T-helper 2 cell (primary cell): ENCODE measurements around the gene DOK5.
"Not testable (repeated sequence)": the region's sequence is repeated elsewhere in the genome, so short reads cannot be mapped to it uniquely, and the experiment has no call there.

Experiments
- DNase-seq, 5 experiments: peaks; one replicate each; pipeline versions ENCODE4 v3.0.0 to v3.0.0-alpha.2; 2012 to 2022

DOK5 gene

DNA sequence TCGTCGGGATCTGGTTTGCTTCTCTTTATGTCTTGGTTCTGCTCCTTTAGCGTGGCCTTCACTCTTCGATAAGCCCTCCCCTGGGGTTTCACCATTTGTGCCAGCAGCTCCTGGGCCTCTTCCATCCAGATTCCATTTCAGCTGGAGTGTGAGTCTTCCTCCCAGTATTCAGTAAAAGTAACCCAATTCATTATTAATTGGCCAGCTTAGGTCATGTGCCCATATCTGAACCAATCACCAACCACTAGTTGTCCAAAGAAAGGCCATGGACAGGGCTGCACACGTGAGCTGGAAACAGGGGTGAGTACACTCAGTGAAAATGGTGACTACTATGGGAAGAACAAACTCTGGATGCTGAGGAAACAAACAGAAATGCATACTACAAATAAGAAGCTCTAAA lies 2.8 kb upstream of the DOK5 start:
- no peak for DNase-seq

DNA sequence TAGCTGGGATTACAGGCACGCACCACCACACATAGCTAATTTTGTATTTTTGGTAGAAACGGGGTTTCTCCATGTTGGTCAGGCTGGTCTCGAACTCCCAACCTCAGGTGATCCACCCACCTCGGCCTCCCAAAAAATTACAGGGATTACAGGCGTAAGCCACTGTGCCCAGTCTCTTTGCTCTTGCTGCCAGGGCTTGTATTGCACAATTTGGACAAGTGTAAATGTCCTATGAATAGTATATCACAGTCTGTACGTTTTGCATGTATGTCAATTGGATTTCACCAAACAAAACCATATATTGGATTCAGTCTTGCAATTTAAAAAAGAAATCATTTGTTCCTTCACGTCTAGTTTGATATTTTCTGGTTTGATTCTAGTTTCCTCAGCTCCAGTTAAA lies 2.1 kb upstream of the DOK5 start:
- DNase-seq: no peak

DNA sequence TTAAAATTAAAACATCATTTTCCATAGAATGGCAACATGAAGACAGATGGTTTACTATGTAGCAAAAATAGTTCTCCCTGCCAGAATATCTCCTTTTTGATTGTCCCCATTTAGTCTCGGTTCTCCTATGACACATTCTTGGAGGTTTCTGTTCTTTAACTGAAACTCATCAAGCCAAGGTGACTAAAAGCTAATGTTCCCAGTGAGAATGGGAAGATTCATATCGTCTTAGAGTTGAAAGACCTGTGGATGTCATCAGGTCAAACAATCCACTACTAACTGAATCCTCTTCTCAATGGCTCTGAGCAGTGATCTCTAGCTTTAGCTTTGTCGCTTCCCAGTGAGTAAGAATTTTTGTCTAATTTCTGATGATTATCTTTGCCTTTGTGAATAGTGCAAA lies 1.3 kb upstream of the DOK5 start:
- DNase-seq: no peak

DNA sequence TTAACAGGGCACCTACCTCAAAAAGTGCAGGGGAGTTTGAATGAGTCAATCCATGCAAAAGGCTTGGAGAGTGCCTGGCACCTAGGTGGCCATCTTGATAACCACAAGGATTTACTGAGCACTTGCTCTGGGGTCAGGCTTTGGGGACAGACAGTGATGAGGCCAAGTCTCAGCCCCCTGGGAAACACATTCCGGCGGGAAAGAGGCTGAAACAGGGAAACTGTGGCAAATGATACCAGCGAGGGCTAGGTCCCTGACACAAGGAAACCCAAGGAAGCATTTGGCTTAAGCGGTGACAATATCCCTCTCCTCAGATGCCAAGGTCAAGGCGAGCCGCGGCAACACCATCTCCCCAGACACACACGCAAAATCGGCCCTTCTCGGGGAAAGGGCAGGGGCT lies 527 bp upstream of the DOK5 start:
- DNase-seq: no peak

DNA sequence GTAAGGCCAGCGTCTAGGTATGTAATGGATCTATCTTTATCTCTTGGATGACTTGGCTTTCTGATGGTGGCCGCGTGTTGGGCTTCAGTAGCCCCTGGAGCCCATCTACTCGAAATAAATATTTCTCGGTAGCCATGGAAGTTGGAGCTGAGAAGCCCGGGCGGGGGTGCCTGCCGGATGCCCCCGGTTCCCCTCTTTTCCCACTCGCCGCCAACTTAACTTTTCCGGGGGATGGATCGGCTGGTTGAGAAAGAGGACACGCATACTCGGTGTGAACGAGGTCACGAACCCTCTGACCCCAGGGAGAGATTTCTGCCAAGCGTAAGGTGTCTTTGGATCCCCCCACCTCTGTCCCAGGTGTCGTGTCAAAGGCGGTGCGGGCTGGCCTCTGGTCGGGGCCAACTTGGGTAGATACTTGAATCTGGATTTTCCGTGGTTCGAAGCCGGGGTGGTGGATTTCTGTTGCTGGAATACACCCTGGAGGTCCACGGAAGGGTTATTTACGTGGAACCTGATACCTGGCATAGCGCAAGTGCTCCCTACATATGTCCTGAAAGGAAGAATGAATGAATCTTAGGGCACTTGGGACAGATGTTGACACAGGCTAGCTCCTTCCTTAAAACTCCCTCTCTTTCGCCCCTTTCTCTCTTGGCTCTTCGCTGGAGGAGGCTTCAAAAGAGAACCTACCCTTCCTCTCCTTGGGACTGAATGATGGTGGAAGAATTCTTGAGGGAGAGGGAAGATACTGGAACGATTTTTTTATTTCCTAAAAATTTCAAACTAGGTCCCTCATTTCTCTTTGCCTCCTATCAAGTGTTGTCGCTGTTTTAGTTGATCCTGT lies 996 bp downstream of the DOK5 start:
- no peak for DNase-seq

DNA sequence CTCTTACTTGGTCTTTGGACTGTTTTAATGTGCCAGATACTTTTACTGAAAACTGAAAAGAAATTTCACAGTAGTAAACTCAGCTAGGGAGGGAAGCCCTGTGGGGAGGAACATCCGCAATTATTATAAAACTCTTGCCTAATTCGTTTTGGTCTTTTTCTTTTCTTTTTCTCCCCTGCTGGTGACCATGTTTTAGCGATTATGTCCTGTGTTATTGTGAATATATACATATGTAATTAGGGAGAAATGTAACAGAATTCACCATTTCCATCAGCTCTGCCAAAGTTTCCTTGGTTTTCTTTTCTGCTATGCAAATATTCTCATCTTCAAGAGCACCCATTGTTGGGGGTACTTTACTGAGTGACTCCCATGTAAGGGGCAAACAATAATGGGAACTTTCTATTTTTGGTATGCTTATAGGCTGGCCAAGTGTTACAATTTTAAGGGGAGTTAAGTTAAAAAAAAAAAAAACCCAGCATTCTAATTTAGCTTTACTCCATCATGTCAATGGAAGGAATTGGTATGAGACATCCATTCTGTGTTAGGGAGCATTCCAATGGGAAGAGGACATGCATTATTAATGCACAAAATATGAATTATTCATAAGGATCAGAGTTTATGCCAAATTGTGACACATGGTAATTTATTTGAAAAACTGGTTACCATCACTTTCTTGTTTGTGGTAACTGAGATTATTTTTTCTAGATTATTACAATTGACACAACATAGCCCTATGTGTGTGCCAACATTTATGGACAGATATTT lies 2.0 kb downstream of the DOK5 start:
- no peak for DNase-seq

DNA sequence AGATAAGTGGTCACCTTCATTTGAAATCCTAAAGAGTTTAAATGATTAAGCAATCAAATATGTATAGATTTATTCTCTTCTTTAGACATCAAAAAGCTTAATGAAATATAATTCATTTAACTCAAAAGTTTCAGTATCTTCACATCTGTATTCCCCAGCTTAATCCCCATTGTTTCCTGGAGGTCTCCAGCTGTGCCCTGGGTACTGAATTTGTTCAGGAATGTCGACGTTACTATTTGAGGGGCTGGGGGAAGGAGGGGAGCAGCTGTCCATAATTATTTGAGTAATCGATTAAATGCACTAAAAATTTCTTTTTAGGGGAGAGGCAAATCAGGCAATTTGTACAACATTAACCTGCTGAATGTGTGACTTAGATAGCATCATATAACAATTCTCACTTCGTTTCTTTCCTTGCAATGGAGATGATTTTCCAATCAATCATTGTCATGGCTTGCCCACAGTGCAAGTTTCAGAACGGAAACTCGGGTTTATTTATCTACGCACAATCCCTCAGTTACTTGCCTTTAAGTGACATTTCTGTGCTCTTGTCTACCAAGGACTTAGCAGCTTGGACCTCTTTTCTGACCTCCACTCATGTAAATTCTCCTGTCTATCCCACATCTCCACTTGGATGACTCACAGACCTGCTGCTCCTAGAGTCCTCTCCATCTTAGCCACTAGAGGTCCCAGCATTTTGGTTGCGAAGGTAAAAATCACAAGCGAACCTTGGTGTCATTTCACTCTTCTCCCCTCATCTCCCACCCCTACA lies 3.9 kb downstream of the DOK5 start:
- DNase-seq: no peak

DNA sequence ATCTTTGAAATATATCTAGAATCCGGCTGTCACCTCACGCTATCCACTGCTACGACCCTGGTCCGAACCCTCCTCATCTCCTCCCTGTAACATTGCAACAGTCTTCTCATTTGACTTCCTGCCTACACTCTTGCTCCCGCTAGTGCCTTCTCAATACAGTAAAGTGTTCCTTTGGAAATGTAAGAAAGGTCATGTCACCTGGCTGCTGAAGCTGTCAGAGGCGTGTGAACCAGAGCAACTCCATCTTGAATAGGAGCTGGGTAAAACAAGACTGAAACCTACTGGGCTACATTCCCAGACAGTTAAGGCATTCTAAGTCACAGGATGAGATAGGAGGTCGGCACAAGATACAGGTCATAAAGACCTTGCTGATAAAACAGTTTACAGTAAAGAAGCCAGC lies 4.5 kb downstream of the DOK5 start:
- not testable (repeated sequence) for DNase-seq

DNA sequence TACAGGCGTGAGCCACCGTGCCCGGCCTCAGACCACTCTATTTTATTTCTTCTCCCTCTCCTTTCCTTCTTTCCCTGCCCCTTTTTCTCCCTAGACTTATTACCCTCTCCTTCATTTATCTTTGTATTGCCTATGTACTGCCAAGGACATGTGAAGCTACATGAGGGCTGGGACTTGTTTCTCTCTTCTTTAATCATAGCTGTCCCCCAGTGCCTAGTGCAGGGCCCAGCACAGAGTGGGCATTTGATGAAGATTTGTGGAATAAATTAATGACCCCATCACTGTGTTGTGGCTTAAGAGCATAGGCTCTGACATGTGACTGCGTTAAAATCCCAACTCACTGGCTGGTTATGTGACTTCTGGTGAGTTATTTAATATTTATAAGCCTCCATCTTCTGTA lies 6.0 kb downstream of the DOK5 start:
- DNase-seq: no peak

DNA sequence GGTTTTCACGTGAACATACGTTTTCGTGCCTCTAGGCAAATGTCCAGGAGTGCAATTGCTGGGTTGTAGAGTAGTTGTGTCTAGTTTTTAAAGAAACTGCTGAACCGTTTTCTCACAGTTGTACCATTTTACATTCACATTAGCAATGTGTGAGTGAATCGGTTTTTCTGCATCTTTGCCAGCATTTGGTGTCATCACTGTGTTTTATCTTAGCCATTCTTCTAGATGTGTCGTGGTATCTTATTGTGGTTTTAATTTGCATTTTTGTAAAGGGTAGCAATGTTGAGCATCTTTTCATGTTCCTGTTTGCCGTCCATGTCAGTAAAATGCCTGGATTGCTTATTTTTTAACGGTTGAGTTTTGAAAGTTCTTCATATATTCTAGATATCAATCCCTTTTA lies 10.2 kb downstream of the DOK5 start:
- DNase-seq: no peak

DNA sequence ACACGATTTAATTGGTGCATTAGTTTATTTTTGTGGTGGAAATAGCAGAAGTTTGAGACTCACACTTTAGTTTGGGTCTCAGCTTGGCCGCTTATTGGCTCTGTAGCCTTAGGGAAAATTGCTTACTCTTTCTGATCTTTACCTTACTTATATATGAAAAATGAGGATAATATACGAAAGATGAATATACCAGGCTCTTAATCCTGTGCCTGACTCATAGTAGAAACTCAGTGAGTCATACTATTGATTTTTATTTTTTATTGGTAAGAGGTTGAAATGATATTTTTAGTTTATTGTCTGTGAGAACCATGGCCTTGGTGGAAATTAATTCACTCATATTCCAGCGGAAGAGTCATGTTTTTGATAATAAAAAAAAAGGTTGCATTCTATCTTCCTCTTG lies 11.2 kb downstream of the DOK5 start:
- no peak for DNase-seq

DNA sequence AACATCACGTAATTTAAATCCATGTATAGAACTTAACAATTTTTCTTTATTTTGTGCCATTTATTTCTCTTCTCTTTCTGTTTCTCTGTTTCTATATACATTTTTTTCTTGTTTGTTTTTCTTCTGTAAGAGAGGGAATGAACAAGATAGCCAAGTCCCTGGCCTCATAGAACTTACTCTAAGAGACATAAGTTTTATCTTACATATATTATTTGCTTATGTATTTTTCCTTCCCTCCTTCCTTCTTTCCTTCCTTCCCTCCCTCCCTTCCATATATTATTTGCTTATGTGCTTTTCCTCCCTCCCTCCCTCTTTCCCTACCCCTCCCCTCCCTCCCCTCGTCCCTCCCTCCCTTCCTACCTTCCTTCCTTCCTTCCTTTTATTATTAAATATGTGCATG lies 13.0 kb downstream of the DOK5 start:
- DNase-seq: no peak

DNA sequence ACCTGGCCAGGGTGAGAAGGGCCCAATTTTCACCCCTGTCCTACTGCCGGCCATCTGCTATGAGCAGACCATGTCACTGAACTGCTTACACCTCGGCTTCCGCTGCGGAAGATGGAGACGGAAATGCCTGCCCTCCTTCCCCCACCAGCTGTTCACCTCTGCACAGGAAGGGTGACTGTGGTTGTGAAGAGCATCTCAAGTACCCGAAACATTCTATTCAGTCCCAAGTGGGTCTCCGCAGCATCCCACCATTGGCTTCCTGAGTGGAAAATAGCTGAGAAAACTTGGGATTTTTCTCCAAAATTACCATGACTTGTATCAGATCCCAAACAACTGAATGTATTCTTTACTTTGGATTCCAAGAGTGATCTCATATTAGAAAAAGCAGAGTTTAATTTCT lies 16.1 kb downstream of the DOK5 start:
- DNase-seq: no peak

DNA sequence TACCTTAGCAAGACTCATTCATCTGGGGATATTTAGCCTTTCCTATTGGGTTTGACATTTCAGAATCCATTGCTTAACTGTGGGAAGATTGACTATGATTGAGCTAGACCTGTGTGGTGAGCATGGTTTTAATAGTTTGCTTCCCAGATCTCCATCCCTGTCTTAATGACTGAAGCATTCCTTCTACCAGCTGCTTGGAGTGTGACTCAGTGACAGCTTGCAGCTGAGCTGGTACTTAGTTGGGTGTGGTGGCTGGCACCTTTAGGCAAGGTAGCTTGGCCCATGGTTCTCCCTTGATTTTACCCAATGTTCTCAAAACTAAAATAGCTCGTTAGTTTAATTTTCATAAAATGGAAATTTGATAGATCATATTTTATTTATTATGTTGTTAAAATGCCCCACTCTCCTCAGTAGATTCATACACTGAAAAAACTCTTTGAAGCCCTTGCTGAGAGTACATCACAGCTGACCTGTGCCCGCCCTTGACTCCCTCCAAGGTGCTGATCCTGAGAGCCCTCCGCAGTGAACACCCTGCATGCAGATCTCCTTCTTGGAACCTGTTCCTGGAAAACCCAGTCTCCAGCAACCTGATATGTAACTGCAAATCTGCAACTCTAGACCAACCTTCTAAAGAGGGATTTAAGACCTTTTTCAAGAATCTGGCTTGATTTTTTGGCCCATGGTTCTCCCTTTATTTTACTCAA lies 19.1 kb downstream of the DOK5 start:
- DNase-seq: no peak

DNA sequence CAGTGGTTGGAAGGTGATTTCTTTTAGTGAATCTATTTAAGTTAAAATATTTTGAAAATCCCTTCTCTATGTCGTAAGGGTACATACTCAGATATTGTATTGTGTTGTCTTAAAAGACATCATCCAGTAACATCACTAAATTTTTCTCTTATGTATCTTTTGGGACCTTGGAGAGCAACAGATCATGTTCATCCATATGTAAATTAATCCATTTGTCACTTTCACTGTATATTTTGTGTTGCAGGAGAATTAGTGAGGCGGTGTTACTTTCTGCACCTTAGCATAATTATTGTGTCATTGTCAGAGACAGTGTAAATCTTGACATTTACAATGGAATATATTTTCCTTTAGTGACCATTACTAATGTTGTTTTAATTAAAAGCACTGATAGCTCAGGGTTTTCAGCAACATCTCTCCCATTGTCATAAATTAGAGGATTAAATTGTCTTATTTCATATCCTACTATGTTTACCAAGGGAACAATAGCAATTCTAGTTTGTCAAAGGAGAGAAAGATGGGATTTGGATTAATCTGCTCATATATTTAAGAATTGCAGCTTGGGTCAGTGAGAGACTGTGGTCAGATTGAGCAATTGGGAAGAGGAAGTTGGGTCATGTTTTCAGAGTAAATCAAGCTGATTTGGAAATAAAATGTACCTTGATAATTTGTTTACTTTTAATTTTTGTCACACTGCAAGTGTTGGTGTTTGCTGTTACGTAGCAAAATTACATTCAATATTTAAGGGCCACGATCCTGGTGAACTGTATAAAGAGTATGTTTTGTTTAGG lies 22.7 kb downstream of the DOK5 start:
- DNase-seq: no peak

DNA sequence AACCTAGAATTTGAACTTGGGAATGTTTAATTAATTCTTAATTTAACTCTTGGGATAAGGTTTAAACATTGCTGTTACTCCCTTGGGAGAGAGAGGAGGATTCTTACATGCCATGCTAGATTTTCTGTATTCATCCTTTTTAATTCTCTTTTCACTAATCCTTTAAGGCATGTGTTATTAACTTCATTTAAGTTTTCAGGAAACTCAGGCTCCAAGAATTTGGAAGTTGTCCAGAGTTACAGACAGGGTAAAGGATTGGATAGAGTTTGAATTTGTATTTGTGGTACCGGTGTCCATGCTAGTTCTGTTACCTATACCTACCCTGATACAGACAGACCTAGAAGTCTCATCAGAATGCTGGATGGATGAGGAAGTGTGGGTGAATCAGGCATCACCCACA lies 23.7 kb downstream of the DOK5 start:
- no peak for DNase-seq

DNA sequence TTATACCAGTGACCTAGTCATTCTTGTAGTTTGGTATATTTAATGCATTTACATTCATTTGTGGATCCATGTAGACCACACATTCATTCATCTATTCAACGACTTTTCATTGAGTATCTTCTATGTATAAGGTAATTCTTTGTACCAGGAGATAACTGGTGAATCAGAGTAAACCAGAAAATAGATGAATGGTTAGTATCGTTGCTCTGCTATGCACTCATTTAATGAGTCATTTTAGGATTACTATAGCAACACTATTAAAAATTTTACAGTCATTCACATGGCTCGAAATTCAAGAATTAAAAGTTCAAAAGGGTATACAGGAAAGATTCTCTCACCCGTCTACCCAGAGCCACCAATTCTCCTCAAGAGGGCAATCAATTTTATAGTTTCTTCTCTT lies 26.8 kb downstream of the DOK5 start:
- no peak for DNase-seq

DNA sequence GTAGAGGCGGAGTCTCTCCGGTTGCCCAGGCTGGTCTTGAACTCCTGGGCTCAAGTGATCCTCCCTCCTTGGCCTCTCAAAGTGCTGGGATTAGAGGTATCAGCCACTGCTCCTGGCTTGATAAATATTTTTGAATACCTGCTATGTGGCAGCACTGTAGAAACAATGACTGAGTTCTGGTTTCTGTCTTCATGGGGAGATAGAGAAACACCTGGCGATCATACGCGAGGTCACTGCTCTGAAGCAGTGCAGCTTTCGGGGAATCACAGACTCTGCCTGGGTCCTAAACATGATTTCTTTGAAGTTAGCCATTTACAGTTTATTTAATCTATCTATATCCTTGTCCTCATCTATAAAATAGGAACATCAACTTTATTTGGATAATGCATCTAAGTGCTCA lies 31.2 kb downstream of the DOK5 start:
- DNase-seq: no peak

DNA sequence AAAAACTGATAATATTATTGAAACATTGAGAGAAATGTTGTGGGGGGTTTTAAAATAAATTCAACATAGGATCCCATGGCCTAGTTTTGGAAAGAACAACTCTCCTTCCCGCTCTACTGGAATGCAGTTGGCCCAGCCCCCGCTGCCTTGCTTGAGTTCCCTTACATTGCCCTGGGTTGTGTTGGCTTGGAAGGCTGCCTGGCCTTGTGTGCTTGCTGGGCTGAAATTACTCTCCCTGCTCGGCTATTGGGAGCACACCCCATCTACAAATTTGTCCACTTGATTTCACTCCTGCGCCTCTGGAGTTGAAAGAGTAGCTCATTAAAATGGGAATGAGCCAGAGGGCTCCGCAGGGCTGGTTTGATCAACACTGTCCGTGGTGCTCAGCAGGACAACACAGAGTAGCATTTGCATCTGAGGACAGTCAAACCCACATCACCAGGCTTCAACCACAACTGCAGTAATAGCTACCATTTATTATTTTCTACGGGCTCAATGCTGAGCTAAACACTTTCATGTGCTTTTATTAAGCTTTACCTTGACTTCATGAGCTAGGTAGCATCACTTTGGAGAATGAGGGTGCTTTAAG lies 35.2 kb downstream of the DOK5 start:
- no peak for DNase-seq

DNA sequence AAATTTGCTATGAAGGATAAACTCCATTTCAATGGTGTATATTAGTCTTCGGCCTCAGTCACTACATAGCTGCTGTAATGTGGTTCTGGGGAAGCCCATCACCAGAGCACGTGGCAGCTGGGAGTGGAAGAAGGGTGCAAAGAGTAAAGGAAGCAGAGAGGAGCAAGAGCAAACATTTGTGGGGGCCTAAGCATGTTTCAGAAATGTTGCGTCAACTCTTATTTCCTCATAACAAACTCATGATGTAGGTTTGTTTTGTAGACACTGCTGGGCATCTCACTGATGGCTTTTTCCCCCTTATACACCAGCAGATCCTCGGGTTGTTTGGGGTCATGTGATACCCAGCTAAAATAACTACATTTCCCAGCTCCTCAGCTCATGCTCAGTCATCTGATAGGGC lies 37.3 kb downstream of the DOK5 start:
- DNase-seq: no peak

DNA sequence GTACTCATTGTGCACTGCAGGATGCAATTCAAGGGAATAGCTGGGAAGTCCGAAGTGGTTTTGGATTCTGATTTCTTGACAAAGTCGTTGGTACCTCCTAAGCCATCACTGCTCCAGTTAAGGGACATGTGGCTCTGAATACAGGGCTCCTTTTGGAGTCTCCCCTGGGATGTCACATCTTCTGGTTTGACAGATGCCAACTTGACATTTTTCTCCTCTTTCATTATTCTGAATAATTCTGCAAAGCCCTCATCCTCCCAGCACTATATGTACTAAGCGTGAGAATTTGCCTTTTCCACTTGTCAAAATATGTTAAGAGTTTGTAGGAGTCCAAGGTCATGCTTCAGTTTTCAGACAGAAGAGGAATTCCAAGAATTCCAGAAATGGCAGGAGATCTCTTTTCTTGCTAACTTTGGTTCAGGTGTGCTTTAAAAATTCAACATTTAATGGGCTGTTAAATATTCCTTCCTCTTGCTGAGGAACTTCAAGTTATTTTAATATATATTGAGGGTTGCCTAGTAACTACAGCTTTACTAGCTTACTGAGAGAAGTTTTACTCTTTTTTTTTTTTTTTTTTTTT lies 38.7 kb downstream of the DOK5 start:
- DNase-seq: no peak
